ENCODE results near the gene XXYLT1. TPM values are rescaled to one million over a fixed set of nuclear protein-coding genes. Genes with fewer than 3 reads are reported as not detected.

Gene XXYLT1
- total and polyA plus RNA-seq, 2 of the 8 experiments (the other 6 are each of a cell fraction or from before 2014, with no cell fraction given): 18.9 to 23.8 TPM

- TF ChIP-seq CHD7 (IDR thresholded peaks at IDR 0.05; ENCODE audit: insufficient replicate concordance, low read length): no peak
- no peak for TF ChIP-seq JUND (IDR thresholded peaks at IDR 0.05; ENCODE audit: low read length)
These were observed 165.6 kb downstream of the XXYLT1 start (continued) for GRCh38 chr3:195105389-195105788.
